Stimulated activated CD4-positive, alpha-beta T cell treated with anti-CD3 and anti-CD28 coated beads, Interleukin-1b, Interleukin-23, amount 100 ng/mL, for 1 hour (primary cell): Measurements from ENCODE around the gene CASP8AP2.
"Not testable (repeated sequence)": the region's sequence is repeated elsewhere in the genome, so short reads cannot be mapped to it uniquely, and the experiment has no call there.

Experiments
- DNase-seq, 2 donors: peaks; one replicate each; pipeline ENCODE4 v3.0.0-alpha.2; 2020; ENCODE audit warnings: low read depth in 2 of 2

Gene CASP8AP2

DNA sequence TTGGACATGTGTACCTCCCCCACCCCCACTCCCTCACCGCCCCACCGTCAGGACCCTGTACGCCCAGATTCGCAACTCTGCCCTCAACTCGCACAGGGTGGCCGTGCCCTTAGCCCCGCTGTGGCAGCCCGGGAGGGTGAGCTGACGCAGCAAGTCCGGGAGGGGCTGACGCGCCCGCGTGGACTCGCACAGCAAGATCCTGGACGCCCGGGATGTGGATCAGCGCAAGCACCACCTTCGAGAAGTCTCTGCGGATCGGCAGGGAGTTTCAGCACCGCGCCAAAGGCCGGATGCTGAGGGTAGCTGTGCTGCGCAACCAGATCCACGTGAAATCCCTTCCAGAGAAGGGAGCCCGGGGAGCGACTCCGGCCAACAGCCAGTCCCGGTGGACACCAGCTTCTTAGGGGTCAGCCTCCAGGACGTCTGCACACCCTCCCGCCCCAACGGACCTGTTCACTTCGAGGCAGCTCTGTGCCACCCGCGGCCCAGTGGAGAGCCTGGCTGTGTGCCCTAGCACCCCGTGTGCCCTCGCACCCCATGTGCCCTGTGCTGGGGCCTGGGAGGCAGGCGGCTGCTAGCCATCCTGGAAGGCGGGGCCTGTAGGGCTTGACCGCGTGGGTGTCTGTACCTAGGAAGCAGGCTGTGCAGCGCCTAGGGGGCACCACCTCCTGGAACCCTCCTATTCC is 57.9 kb downstream of the CASP8AP2 start:
- DNase-seq: no peak

- no peak for DNase-seq
Observed at GRCh38 chr6:89888138-89888514, 58.4 kb downstream of the CASP8AP2 start.

DNA sequence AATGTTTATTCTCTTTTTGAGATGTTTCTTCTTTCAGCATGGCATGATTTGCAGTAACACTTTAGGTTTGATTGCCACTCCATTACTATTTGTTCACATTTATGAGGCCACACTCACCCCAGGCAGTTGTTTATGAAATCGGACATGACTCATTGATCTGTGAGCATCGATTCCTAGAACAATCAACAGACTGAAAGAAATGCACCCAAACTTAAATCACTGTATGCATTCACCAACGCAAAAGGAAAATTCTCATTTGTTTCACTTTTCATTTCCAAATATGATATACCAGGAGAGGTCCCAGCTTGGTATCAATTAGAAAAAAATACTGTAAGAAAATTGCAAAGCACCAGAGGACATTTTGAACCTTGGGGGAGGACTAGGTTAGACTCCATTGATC is 59.2 kb downstream of the CASP8AP2 start:
- DNase-seq: no peak

DNA sequence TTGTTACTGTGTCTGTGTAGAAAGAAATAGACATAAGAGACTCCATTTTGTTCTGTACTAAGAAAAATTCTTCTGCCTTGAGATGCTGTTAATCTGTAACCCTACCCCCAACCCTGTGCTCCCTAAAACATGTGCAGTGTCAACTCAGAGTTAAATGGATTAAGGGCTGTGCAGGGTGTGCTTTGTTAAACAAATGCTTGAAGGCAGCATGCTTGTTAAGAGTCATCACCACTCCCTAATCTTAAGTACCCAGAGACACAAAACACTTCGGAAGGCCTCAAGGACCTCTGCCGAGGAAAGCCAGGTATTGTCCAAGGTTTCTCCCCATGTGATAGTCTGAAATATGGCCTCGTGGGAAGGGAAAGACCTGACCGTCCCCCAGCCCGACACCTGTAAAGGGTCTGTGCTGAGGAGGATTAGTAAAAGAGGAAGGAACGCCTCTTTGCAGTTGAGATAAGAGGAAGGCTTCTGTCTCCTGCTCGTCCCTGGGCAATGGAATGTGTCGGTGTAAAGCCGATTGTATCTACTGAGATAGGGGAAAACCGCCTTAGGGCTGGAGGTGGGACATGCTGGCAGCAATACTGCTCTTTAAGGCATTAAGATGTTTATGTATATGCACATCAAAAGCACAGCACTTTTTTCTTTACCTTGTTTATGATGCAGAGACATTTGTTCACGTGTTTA is 61.3 kb downstream of the CASP8AP2 start:
- not testable (repeated sequence) for DNase-seq

GRCh38 chr6:89892577-89892976 is 62.9 kb downstream of the CASP8AP2 start:
- not testable (repeated sequence) for DNase-seq

DNA sequence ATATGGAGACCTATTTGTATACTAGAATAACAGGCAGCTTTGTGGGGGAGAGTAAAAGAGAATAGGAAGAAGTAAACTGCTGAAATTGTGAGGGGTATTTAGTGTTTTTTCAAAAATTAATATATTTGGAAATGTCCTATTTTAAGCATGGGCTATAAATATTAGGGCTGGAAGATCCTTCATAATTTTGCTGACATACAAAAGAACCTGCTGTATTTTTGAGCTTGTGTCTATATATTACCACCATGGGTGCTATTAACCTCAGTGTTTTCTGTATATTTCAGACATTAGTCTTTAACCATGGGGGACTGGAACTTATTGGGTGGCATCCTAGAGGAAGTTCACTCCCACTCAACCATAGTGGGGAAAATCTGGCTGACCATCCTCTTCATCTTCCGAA is 64.5 kb downstream of the CASP8AP2 start, which contains the start of gene GJA10:
Gene GJA10, plus strand, starts transcription at position 301 of the 400 bp plus-strand sequence. Its CDS starts 0 bp downstream, at position 301.
- no peak for DNase-seq

- DNase-seq: no peak
Observed at GRCh38 chr6:89895276-89895874, 65.7 kb downstream of the CASP8AP2 start.

DNA sequence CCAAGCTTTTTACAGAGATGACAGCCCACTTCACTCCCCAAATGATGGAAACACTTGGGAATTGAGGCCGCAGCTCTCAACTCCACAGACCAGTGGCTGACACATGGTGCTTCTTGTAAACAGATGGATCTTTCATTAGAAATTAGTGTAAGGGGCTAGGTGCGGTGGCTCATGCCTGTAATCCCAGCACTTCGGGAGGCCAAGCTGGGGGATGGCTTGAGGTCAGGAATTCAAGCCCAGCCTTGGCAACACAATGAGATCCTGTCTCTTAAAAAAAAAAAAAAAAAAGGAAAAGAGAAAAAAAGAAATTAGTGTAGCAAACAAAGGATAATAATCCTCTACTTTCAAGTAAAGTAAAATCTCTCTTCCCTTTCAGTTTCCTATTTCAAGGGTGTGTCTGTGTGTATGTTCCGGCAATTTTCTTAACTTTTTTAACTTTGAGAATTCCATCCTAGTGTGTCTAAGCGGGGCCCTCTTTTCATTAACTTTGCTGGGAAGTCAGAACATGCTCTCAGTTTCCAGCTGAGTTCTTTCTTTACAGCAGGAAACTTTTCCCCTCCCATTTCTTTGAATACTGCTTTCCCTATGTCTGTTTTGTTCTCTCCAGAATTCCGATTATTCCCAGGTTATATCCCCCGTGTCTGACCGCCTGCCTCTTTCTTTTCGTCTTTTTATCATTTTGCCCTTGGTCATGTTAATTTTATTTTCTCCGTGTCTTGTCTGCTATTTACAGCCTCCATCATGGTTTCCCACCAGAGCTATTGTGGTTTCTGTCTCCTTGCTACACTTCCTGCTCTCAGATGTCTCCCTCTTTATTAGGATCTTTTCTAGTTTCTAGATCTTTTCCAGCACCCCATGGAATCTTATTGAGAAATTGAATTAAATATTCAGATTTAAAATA is 80.6 kb downstream of the CASP8AP2 start:
- not testable (repeated sequence) for DNase-seq

- no peak for DNase-seq
Observed at GRCh38 chr6:89910902-89911240, 81.2 kb downstream of the CASP8AP2 start.

GRCh38 chr6:89916136-89916920 is 86.6 kb downstream of the CASP8AP2 start:
- DNase-seq: no peak

- DNase-seq: no peak
Observed at GRCh38 chr6:89917216-89917615, 87.5 kb downstream of the CASP8AP2 start.

GRCh38 chr6:89917801-89918366 is 88.2 kb downstream of the CASP8AP2 start:
- no peak for DNase-seq
